K562 treated with DMSO at 1 percent for 24 hours (cell line): ENCODE measurements around the gene SPHK2. TPM values are rescaled to one million over a fixed set of nuclear protein-coding genes. Genes with fewer than 3 reads are reported as not detected.

Experiments
- total RNA-seq: library from RNA; unstranded; fragments of 300-600 nt; gene quantifications from 2 replicates; pipeline ENCODE4 v1.2.3, GENCODE V29; 2022; ENCODE audit warnings: low read depth; ENCODE audit not compliant: insufficient read depth

The SPHK2 gene, protein sequence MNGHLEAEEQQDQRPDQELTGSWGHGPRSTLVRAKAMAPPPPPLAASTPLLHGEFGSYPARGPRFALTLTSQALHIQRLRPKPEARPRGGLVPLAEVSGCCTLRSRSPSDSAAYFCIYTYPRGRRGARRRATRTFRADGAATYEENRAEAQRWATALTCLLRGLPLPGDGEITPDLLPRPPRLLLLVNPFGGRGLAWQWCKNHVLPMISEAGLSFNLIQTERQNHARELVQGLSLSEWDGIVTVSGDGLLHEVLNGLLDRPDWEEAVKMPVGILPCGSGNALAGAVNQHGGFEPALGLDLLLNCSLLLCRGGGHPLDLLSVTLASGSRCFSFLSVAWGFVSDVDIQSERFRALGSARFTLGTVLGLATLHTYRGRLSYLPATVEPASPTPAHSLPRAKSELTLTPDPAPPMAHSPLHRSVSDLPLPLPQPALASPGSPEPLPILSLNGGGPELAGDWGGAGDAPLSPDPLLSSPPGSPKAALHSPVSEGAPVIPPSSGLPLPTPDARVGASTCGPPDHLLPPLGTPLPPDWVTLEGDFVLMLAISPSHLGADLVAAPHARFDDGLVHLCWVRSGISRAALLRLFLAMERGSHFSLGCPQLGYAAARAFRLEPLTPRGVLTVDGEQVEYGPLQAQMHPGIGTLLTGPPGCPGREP
- total RNA-seq, result 14.6 and 15.0 TPM in 2 replicates

GRCh38 chr19:48618916-48619691 is at the start of gene SPHK2, which contains the start of gene RPL18:
TSS of gene SPHK2 (plus strand) at chr19:48619506. CDS start at chr19:48620515, 1,009 bp downstream.
TSS of gene RPL18 (minus strand) at chr19:48619178. CDS start at chr19:48619143, 35 bp downstream.

GRCh38 chr19:48606463-48607358 is 12.6 kb upstream of the SPHK2 start, which contains the start of gene SPACA4:
TSS of gene SPACA4 (plus strand) at chr19:48606742. CDS start at chr19:48606979, 237 bp downstream.

GRCh38 chr19:48614436-48615230 is 4.7 kb upstream of the SPHK2 start, which contains the start of gene FAM83E:
TSS of gene FAM83E (minus strand) at chr19:48615076. CDS start at chr19:48613372, 1,704 bp downstream.

GRCh38 chr19:48636859-48637448 is 17.6 kb downstream of the SPHK2 start, which contains the start of gene DBP:
TSS of gene DBP (minus strand) at chr19:48637379. CDS start at chr19:48636994, 385 bp downstream.

DNA sequence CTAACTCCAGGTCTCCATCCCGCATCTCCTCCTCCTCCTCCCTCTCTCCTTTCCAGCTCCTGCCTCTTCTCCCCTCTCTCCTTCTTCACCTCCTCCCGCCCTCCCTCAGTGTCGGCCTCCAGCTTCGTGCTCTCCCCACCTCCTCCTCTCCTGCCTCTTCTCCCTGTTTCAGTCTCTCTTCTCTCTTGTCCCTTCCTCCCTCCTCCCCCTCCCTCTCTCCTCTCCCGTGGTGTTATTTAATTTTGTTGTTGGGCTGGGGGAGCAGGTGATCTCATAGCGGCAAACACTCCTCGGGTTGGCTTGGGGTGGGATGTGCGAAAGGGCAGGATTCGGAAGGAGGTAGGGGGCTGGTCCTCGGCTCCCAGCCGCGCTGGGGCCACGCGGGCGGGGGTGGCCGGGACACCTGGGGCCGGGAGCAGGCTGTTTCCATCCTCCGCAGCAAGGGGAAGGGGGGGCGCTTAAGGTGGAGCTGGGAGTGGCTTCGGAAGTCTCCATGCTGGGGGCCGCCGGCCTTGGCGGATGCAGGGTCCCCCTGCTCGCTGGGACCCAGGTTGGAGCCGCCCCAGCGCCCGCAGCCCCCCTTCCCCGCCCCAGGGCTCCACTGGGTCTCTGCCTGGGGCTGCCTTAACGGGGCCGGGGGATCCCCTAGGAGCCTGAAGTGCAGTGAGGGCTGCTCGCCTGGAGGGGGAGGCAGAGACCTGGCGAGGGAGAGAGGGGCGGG is 26.9 kb downstream of the SPHK2 start, which contains the start of gene CA11:
TSS of gene CA11 (minus strand) at position 187 of the 721 bp plus-strand sequence. CDS start 555 bp downstream, outside the sequence.

DNA sequence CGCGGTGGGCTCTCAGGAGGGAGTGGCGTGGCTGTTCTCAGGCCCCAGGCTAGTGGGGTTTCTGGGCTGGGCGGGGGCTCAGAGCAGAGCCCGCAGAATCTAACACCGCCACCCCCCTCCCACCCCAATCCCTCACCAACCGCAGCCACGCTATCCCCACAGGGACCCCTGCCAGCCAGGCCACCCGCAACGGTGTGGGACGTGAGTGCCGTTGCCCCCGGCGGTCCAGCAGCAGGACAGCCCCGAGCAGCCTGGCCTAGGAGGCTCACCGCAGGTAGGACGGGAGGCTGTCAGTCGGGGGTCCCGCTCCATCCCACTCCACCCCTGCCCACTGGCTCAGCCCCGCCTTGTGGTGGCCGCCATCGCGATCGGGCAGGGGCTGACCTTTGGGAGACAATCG is 53.7 kb downstream of the SPHK2 start, which contains the start of gene NTN5:
TSS of gene NTN5 (minus strand) at position 24 of the 400 bp plus-strand sequence. CDS start 2,031 bp downstream, outside the sequence.

Other genes with a start within 250 kb of the SPHK2 start
- 200 and 223 TPM in 2 replicates for gene KDELR1, start 228.0 kb upstream of the SPHK2 start, total RNA-seq
- 29.6 and 31.6 TPM in 2 replicates for gene GRIN2D, start 225.8 kb upstream of the SPHK2 start, total RNA-seq
- gene GRWD1, start 173.5 kb upstream of the SPHK2 start, total RNA-seq, result 23.9 and 24.2 TPM in 2 replicates
- 2.5 and 2.7 TPM in 2 replicates for gene KCNJ14, start 163.9 kb upstream of the SPHK2 start, total RNA-seq
- 76.9 and 80.9 TPM in 2 replicates for gene CYTH2, start 150.1 kb upstream of the SPHK2 start, total RNA-seq
- 12.2 and 15.6 TPM in 2 replicates for gene LMTK3, start 107.7 kb upstream of the SPHK2 start, total RNA-seq
- gene SULT2B1, start 67.3 kb upstream of the SPHK2 start, total RNA-seq, result 1.4 and 2.1 TPM in 2 replicates
- gene SPACA4, start 12.8 kb upstream of the SPHK2 start, total RNA-seq, result not detected in 2 replicates
- gene FAM83E, start 4.4 kb upstream of the SPHK2 start, total RNA-seq, result 0.41 TPM in 1 of 2 replicates, not detected in the other
- gene RPL18, start 328 bp upstream of the SPHK2 start, total RNA-seq, result 5,284 and 5,688 TPM in 2 replicates
- gene DBP, start 17.9 kb downstream of the SPHK2 start, total RNA-seq, result 17.2 and 17.8 TPM in 2 replicates
- 10.8 and 16.2 TPM in 2 replicates for gene CA11, start 26.7 kb downstream of the SPHK2 start, total RNA-seq
- 0.58 and 1.2 TPM in 2 replicates for gene NTN5, start 53.5 kb downstream of the SPHK2 start, total RNA-seq
- 0.30 and 1.4 TPM in 2 replicates for gene FUT2, start 76.5 kb downstream of the SPHK2 start, total RNA-seq
- gene MAMSTR, start 100.2 kb downstream of the SPHK2 start, total RNA-seq, result 0.47 and 1.1 TPM in 2 replicates
- gene RASIP1, start 121.1 kb downstream of the SPHK2 start, total RNA-seq, result 10.2 and 11.7 TPM in 2 replicates
- 0.65 TPM in 1 of 2 replicates, not detected in the other for gene IZUMO1, start 127.4 kb downstream of the SPHK2 start, total RNA-seq
- 8.7 and 9.8 TPM in 2 replicates for gene FUT1, start 133.1 kb downstream of the SPHK2 start, total RNA-seq
- 0.72 TPM in 1 of 2 replicates, not detected in the other for gene FGF21, start 136.0 kb downstream of the SPHK2 start, total RNA-seq
- gene BCAT2, start 191.5 kb downstream of the SPHK2 start, total RNA-seq, result 77.3 and 83.0 TPM in 2 replicates
- 1.1 TPM in 1 of 2 replicates, not detected in the other for gene HSD17B14, start 217.0 kb downstream of the SPHK2 start, total RNA-seq
- 49.1 and 54.5 TPM in 2 replicates for gene PLEKHA4, start 249.1 kb downstream of the SPHK2 start, total RNA-seq